HG03521 (cell line): ENCODE data around the gene FBXO17.
"Not testable (repeated sequence)": the region's sequence is repeated elsewhere in the genome, so short reads cannot be mapped to it uniquely, and the experiment has no call there.

Experiments
- ATAC-seq: cut with Tn5 transposase; IDR thresholded peaks from one replicate; pipeline ENCODE4 v1.9.1; 2021; ENCODE audit warnings: mild to moderate bottlenecking, moderate library complexity; ENCODE audit not compliant: unreplicated experiment

The FBXO17 gene

DNA sequence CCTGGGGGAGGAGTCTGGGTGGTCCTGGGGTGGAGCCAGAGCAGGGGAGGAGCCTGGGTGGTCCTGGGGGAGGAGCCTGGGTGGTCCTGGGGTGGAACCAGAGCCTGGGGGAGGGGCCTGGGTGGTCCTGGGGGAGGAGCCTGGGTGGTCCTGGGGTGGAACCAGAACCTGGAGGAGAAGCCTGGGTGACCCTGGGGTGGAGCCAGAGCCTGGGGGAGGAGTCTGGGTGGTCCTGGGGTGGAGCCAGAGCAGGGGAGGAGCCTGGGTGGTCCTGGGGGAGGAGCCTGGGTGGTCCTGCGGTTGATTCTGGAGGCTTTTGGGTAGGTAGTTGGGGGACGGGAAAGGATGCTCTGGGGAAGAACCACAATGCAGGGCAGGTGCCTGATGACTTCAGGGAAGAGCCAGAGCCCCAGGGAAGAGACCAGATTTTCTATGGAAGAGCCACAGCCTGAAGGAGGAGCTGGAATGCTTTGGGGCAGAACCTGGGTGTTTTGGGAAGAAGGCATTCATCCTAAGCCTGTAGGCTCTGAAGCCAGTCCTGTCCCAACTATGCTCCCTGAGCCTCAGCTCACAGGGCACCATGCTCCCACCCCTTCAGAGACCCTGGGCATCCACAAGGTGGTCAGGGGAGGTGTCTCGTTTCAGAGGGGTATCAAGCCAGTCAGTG lies 29.8 kb downstream of the FBXO17 start:
- ATAC-seq = no peak

DNA sequence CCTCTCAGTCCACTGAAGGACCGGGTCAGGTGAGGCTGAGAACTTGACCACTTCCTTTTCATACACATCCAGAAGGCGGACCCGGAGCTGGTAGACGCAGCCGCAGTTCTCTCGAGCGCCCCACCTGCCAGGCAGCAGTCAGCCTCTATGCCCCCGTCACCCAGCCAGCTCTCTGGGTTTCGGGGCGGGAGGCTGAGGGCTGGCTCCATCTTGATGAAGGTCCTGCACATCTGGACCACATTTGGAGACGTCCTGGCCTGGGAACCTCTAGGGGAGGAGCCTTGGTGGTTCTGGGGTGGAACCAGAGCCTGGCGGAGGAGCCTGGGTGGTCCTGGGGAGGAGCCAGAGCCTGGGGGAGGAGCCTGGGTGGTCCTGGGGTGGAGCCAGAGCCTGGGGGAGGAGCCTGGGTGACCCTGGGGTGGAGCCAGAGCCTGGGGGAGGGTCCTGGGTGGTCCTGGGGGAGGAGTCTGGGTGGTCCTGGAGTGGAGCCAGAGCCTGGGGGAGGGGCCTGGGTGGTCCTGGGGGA lies 30.5 kb downstream of the FBXO17 start:
- no peak for ATAC-seq

DNA sequence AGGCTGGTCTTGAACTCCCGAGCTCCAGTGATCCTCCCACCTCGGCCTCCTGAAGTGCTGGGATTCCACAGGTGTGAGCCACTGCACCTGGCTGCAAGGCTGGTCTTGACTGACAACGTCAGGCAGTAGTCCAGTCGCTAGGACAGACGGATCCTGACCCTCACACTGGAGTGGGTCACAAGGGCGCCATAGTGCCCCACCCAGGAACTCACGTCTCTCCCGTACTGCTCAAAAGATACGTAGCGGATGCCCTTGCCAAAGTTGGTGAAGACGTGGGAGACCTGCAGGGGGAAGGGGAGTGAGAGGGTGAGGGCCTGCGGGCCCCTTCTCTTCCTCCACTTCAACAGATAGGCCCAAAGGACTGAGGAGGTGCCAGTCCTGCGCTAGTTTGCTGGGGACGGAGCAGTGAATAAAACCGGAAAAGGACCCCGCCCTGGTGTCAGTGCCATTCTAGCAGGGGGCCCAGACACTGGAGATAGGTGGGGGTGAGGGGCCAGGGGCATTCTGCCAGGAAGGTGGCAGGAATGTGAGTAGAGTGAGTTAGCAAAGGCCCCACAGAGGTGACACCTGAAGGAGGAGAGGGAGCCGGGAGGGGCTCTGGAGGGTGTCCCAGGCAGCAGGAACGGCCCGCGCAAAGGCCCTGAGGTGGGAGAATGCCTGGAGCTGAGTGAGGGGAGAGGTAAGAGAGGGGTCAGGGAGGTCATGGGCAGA lies 32.9 kb downstream of the FBXO17 start:
- no peak for ATAC-seq

DNA sequence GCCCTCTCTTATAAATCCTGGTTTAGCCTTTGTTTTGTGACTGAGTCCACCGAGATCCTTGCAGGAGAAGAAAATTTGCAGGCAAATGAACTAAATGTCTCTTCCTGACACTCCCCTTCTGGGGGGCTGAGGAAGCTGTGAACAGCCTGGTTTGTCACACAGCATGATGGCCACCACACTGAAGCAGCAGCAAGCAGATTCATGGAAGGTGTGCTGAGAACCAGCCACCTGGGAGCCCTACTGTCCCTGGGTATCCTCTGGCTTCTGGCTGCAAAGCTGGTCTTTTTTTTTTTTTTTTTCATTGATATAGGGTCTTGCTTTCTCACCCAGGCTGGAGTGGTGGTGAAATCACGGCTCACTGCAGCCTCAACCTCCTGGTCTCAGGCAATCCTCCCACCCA lies 33.6 kb downstream of the FBXO17 start:
- ATAC-seq = no peak

DNA sequence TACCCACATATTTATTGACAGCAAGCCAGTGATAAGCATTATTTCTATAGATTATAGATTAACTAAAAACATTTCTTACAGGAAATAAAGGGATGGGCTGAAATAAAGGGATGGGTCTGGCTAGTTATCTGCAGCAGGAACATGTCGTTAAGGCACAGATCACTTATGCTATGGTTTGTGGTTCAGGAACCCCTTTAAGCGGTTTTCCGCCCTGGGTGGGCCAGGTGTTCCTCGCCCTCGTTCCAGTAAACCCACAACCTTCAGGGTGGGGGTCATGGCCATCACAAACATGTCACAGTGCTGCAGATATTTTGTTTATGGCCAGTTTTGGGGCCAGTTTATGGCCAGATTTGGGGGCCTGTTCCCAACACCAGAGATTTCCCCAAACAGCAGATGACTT lies 34.1 kb downstream of the FBXO17 start:
- not testable (repeated sequence) for ATAC-seq

DNA sequence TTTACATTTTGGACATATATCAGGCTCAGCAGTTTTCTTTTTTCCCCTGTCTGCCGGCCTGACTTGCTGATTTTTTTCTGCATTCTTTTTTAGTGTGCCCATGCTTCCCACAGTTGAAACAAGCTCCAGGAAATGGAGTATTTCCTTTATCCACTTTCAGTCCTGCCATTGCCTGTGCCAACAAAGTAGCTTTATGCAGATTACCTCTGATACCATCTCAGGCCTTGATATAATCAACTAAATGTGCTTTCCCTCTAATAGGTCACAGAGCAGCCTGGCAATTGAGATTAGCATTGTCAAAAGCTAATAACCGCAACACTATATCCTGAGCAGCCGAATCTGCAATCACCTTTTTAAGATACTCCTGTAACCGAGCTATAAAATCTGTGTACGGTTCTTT lies 35.6 kb downstream of the FBXO17 start:
- no peak for ATAC-seq

DNA sequence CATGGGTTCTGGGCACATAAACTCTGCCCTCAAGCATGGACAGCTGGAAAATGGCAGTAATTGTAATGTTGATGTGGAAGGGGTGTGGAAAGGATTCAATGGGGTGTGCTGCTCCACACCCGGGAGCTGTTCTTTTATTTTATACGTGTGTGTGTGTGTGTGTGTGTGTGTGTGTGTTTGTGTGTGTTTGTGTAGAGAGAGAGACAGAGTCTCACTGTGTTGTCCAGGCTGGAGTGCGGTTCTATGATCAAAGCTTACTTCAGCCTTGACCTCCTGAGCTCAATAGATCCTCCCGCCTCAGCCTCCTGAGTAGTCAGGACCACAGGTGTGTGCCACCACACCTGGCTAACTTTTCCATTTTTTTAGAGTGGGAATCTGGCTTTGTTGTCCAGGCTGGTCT lies 42.0 kb downstream of the FBXO17 start:
- no peak for ATAC-seq

DNA sequence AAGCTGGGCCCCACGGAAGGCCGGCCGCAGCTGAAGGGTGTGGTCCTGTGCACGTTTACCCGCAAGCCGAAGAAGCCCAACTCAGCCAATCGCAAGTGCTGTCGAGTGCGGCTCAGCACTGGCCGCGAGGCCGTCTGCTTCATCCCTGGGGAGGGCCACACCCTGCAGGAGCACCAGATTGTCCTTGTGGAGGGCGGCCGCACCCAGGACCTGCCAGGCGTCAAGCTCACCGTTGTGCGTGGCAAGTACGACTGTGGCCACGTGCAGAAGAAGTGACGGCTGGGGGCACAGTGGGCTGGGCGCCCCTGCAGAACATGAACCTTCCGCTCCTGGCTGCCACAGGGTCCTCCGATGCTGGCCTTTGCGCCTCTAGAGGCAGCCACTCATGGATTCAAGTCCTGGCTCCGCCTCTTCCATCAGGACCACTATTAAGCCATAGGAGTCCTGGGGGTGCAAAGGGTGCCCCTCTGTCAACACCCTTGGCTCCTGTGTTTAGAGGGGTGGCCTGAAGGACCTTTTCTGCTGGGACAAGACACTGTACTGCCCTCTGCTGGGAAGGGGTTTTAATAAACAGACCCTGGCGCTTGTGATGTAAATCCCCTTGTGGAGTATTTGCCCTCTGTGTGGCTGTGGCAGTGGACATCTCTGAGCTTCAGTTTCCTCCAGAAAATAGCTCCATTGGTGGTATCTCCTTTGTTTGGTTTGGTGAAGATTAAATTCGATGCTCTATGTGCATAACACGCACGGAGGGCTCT lies 42.9 kb downstream of the FBXO17 start:
- no peak for ATAC-seq

DNA sequence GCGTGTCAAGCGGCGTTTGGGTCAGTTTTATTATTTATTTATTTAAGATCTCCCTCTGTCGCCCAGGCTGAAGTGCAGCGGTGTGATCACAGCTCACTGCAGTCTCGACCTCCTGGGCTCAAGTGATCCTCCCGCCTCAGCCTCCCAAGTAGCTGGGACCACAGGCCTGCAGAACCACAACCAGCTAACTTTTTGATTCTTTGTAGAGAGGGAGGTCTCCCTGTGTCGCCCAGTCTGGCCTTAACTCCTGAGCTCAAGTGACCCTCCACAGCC lies 44.1 kb downstream of the FBXO17 start:
- no peak for ATAC-seq

DNA sequence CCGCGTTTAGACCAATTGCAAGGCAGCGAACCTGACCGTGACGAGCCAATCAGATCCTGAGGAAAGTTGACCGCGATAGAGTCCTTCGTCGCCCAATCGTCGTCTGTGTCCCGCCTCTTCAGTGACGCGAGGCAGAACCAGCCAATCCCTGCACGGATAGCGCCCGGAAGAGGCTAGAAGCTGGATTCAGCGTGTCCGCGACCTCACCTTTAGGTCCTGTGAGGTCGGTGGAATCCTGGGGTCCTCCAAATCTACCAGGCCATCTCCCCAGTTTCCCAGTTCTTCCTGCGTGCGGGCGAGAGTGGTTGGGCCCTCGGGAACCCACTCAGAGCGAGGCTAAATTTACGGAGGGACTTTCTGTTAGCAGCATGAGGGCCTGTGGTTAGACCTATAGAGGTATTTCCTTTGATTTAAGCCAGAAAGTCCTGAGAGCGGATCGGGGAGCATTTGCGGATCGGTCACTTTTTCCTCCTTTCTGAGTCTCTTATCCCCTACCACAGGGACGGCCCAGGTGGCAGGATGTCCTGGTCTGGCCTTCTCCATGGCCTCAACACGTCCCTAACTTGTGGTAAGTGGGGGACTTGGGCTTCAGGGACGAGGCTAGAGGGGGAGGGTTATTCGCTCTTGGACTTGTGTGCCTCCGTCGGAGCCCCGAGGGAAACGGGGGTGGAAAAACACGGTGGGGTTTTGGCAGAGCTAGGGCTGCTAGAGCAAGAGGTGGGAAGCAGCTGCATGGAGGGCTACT lies 44.6 kb downstream of the FBXO17 start, which contains the start of gene MRPS12:
TSS of gene MRPS12 (plus strand) at position 169 of the 745 bp plus-strand sequence. CDS start at position 520, 351 bp downstream.
- peak; percentile 91 for ATAC-seq

DNA sequence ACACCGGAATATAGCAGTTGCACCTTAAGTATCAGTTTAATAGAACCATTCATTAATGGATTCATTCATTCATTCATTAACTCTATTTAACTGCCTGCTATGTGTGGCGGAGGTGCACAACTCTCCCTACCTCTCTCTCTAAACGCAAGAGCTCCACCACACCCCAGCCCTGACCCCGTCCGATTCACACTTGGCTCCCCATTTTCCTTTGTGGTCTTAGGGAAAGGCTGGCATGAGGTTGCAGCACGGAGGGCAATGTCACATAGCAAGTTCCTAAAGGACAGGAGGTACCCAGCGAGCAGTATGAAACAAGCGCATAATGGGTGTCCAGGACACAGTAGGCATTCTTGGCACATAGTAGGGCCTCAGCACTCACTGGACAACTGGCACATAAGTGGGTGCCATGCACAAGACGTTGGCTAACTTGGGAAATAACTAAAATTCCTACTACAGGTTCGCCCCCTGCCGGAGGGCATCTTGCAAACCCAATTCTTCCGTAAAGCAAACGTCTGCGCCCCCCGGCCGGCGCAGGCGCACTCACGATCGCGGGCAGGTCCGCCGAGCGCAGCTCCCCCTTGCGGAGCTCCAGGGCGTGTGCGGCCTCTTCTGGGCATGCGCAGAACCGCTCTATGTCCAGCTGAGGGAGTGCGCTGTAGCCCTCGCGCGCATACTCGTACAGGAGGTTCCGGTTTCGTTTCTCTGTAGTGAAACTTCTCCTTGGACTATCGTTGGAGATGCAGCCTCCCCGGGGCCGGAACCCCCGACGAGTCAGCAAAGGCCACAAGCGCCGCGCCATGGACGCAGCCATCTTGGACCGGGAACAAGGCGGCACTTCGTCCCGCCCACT lies 45.4 kb downstream of the FBXO17 start, which contains the start of gene SARS2:
TSS of gene SARS2 (minus strand) at position 835 of the 847 bp plus-strand sequence. CDS start at position 808, 27 bp downstream.
- ATAC-seq = peak; percentile 65

DNA sequence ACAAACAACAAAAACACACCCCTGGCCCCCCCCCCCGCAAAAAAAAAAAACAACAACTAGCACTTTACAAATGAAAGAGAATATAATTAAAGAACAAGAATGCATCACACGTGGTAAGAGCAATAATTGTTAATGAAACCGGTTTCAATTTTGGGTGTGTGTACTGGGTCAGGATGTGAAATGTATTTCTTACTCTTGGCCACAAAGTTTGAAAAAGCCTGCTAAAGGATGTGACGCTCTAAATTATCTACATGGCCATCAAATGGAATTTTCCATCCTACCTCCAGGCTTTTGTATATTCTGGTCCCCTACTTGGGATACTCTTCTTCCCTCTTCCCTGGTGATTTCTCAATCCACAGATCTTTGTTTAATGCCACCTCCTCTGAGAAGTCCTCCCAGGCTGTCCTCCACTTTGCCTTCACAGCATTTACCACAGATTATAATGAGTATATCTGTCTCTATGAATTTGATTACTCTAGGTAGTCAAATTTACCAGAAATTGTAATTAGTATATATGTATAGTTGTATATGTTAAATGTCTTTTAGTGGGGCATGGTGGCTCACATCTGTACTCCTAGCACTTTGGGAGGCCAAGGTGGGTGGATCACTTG lies 47.0 kb downstream of the FBXO17 start:
- ATAC-seq = no peak

DNA sequence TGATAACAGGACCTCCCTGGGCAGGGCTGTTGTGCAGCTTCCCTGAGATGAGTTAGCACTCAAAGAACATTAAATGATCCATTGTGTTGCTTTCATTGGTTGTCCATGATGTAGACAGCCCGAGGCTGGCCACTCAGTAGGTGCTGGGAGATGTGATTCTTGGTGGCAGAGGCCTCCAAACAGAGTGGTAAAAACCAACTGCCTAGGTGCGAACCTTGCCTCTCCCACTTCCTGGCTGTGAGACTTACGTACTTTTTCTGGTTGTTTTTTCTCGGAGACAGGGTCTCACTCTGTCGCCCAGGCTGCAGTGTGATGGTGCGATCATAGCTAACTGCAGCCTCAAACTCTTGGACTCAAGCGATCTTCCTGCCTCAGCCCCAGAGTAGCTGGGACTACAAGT lies 51.2 kb downstream of the FBXO17 start:
- no peak for ATAC-seq

DNA sequence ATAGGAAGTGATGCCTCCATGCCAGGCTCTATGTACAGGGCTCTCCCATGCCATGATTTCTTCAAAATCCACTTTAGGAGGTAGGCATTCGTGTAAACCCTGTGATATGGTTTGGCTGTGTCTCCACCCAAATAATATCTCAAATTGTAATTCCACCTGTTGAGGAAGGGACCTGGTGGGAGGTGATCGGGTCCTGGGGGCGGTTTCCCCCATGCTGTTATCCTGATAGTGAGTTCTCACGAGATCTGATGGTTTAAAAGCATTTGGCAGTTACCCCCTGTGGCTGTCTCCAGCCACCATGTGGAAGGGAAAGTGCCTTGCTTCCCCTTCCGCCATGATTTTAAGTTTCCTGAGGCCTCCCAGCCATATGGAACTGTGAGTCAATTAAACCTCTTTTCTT lies 53.1 kb downstream of the FBXO17 start:
- ATAC-seq = no peak

DNA sequence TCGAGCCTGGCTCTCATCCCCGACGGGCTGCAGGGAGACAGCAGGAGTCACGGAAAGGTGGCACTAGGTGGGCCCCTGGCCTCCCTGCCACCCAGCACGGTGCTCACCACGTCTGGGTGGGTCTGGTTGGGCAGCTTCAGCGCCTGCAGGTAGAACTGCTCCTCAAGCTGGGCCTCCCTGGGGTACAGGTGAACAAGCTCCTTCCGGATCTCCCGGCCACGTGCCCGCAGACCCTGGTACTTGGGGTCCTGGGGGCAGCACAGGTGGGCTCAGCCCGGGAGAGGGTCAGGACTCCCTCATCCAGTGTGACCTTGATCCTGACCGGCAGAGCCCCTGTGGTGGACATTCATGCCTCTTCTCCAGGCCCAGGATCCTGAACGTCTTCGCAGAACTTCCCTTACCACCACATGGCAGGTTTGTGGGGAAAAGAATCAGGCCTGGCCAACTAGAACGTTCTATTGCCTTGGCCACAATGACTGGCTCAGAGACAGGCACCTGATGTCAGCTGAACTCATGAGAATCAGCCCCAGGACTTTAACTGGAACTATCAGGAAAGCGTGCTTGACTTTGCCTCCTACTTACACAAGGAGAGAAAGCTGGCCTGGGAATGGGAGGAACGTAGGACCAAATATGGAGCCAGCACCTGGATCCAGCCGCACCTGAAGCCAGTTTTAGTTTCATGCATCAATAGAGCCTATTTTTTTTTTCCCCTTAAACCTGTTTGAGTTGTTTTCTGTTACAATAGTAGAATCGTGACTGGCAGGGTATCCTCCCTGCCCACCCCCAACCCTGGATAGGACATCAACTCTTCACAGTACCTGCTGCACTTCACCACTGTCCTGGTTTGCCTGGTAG lies 53.9 kb downstream of the FBXO17 start:
- no peak for ATAC-seq

DNA sequence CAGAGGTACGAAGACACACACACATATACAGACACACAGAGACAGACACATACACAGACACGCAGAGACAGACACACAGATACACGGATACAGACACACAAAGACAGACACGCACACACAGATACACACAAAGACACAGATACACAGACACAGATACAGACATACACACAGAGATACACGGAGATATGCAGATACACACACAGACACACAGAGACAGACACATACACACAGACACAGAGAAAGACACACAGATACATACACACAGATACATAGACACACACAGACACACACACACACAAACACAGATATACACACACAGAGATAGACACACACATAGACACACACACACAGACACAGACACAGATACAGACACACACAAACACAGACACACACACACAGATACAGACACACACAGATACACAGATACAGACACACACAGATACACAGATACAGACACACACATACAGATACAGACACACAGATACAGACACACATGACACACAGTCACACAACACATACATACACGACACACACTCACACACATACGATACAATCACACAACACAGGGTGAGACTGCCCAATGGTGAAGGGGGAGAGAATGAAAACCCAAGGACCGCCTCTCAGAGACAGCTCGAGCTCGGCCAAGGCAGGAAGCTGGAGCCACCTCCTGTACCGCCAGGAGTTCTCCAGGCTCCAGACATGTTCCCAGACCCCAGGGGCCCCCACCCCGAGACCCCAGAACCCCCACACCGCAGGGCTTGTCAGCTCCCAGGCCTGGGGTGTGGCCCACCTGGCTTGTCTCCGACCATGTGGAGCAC lies 54.7 kb downstream of the FBXO17 start:
- ATAC-seq = no peak

DNA sequence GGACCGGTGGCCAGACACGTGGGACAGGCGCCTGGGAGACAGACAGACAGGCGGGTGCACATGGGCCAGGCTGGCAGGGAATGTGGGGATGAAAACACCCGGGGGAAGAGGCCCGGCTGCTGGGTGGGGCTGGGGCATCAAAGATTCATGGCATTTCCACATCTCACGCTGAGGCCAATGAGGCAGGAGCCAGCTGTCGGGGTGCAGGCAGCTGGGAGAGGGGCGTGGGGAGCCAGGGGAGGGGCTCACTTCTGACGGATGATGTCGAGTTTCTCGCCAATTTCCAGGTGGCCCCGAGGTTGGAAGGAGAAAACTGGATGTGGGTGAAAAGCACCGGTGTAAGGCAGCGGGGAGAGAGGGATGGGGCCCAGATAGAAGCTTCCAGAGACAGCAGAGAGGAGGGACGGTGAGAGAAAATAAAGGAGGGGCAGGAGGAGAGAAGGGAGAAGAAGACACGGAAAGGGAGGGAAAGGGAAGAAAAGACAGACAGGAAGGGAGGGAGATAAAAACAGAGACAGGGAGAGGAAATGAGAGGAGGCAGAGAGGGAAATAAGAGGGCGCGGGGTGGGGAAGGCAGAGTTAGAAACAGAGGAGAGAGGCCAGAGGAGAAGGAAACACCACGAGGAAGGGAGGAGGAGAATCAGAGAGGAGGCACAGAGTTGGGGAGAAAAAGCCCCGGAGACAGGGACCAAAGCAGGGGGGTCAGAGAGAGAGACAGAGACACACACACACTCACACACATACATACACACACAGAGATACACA lies 55.5 kb downstream of the FBXO17 start:
- ATAC-seq = no peak
